ENCODE data around the gene CTAG2. TPM values are rescaled to one million over a fixed set of nuclear protein-coding genes. Genes with fewer than 3 reads are reported as not detected.
A peak's percentile ranks its signal among the peaks of the same experiment; 100 is the strongest.
"Not testable (repeated sequence)": the region's sequence is repeated elsewhere in the genome, so short reads cannot be mapped to it uniquely, and the experiment has no call there.

The CTAG2 gene
- total and polyA plus RNA-seq, 2 experiments from 2014 or later = not detected

- DNase-seq (ENCODE audit: low read depth in 1 of 2, low spot score in 1 of 2); H3K36me3 ChIP-seq; H3K4me1 ChIP-seq (ENCODE audit: low read depth); H3K27me3 ChIP-seq; H3K4me3 ChIP-seq; H3K27ac ChIP-seq; H3K9me3 ChIP-seq (ENCODE audit: low read depth): not testable (repeated sequence)
Observed at GRCh38 chrX:154620767-154621414, 32.5 kb downstream of the CTAG2 start.

DNA sequence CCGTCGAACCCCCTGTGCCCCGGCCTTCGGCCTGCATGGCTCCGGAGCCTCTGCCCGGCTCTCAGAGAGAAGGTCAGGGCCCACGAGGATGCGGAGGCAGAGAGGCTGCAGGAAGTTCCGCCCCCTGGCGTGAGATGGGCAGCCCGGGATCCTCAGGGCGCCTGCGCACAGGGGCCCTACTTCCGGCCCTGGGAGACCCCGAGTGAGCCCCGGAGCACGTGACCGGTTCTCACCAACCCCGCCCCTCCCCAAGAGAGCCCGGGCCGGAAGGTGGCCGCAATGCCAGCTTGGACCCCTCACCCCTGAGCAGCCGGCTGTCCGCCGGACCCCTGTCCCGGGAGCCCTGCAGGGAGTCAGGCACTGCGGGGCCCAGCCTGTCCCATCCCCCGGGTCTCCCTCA, 34.2 kb downstream of the CTAG2 start, which contains the start of gene CTAG1B:
CTAG1B (minus strand) TSS at position 101 of the 400 bp plus-strand sequence; CDS start at position 37, 64 bp downstream.
- not testable (repeated sequence) for H3K9me3 ChIP-seq (ENCODE audit: low read depth); H3K4me3 ChIP-seq; DNase-seq (ENCODE audit: low read depth in 1 of 2, low spot score in 1 of 2); H3K27ac ChIP-seq; H3K4me1 ChIP-seq (ENCODE audit: low read depth); H3K36me3 ChIP-seq; H3K27me3 ChIP-seq

- DNase-seq (ENCODE audit: low read depth in 1 of 2, low spot score in 1 of 2); H3K27me3 ChIP-seq; H3K36me3 ChIP-seq; H3K4me3 ChIP-seq; H3K27ac ChIP-seq; H3K9me3 ChIP-seq (ENCODE audit: low read depth); H3K4me1 ChIP-seq (ENCODE audit: low read depth): not testable (repeated sequence)
Observed at GRCh38 chrX:154613586-154613985, 39.8 kb downstream of the CTAG2 start.

GRCh38 chrX:154611146-154611545, 42.2 kb downstream of the CTAG2 start:
- not testable (repeated sequence) for H3K27me3 ChIP-seq; DNase-seq (ENCODE audit: low read depth in 1 of 2, low spot score in 1 of 2); H3K27ac ChIP-seq; H3K36me3 ChIP-seq; H3K4me1 ChIP-seq (ENCODE audit: low read depth); H3K9me3 ChIP-seq (ENCODE audit: low read depth); H3K4me3 ChIP-seq

GRCh38 chrX:154608823-154609222, 44.6 kb downstream of the CTAG2 start:
- not testable (repeated sequence) for H3K4me3 ChIP-seq; H3K4me1 ChIP-seq (ENCODE audit: low read depth); H3K9me3 ChIP-seq (ENCODE audit: low read depth); H3K27me3 ChIP-seq; H3K36me3 ChIP-seq; H3K27ac ChIP-seq; DNase-seq (ENCODE audit: low read depth in 1 of 2, low spot score in 1 of 2)

DNA sequence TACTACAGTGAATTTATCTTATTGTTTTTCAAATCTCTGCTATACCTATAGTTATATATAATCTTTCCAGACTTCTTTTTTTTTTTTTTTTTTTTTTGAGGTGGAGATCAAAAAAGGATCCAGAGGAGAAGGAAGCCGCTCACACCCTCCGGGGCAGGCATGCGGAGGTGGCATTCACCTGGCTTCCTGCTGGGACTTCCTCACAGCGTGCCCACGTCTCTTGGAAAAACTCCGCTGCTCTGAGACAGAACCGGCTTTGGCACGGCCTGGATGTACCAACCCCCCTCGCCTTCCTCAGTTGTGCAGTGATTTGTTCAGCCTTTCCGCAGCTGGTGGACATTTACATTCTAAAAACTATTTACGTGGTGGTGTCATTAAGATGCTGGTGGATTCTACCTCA, 45.4 kb downstream of the CTAG2 start:
- not testable (repeated sequence) for H3K4me3 ChIP-seq; H3K36me3 ChIP-seq; H3K4me1 ChIP-seq (ENCODE audit: low read depth); H3K27ac ChIP-seq; DNase-seq (ENCODE audit: low read depth in 1 of 2, low spot score in 1 of 2); H3K27me3 ChIP-seq; H3K9me3 ChIP-seq (ENCODE audit: low read depth)

- Histone ChIP-seq H3K4me1 (ENCODE audit: low read depth) (no peaks in the 10 kb centered on the region), H3K27ac (no peak overlapping the region), H3K36me3 (no peaks in the 10 kb centered on the region), H3K9me3 (ENCODE audit: low read depth) (no peaks in the 10 kb centered on the region), H3K4me3 (no peak overlapping the region), H3K27me3 (no peaks in the 10 kb centered on the region)
- TF ChIP-seq CTCF (IDR thresholded peaks at IDR 0.05; ENCODE audit: low read depth, low read length) = no peak
- DNase-seq (ENCODE audit: low read depth in 1 of 2, low spot score in 1 of 2) = peak in 1 of 2 donors; percentile 4
Observed at GRCh38 chrX:154607370-154607769, 46.0 kb downstream of the CTAG2 start.

- TF ChIP-seq CTCF (IDR thresholded peaks at IDR 0.05; ENCODE audit: low read depth, low read length) = no peak
- H3K4me1 ChIP-seq (ENCODE audit: low read depth) = no peaks in the 10 kb centered on the region
- H3K4me3 ChIP-seq = no peak overlapping the region
- no peak overlapping the region for H3K27ac ChIP-seq
- H3K36me3 ChIP-seq = no peaks in the 10 kb centered on the region
- H3K9me3 ChIP-seq (ENCODE audit: low read depth) = no peaks in the 10 kb centered on the region
- DNase-seq (ENCODE audit: low read depth in 1 of 2, low spot score in 1 of 2) = no peak
- no peaks in the 10 kb centered on the region for H3K27me3 ChIP-seq
Observed at GRCh38 chrX:154605566-154605965, 47.8 kb downstream of the CTAG2 start.

Data from cardiac muscle cell (in vitro differentiated cells and primary cell).